Hepatocyte (in vitro differentiated cells): Measurements from ENCODE around the gene KRT32. TPM values are rescaled to one million over a fixed set of nuclear protein-coding genes. Genes with fewer than 3 reads are reported as not detected.
A peak's percentile ranks its signal among the peaks of the same experiment; 100 is the strongest.

Experiments used
- DNase-seq: peaks from one replicate; pipeline ENCODE4 v3.0.0-alpha.2; 2016; ENCODE audit warnings: low spot score
- H2AFZ ChIP-seq: fragments of 200-600 bp; sonication (generic); 2 replicates; pipeline ENCODE4 v1.6.0; 2016; ENCODE audit warnings: antibody characterized with exemption, mild to moderate bottlenecking
- H3K27ac ChIP-seq: fragments of 200-600 bp; sonication (generic); 2 replicates; pipeline ENCODE4 v1.5.1; 2016; ENCODE audit warnings: mild to moderate bottlenecking
- H3K27me3 ChIP-seq: fragments of 200-600 bp; sonication (generic); 2 replicates; pipeline ENCODE4 v1.6.1; 2016
- H3K36me3 ChIP-seq: fragments of 200-600 bp; sonication (generic); replicated peaks from 2 replicates; pipeline ENCODE4 v1.5.1; 2016; ENCODE audit warnings: low read depth; ENCODE audit not compliant: insufficient read depth
- H3K4me1 ChIP-seq: fragments of 200-600 bp; sonication (generic); 2 replicates; pipeline ENCODE4 v1.5.1; 2016; ENCODE audit warnings: mild to moderate bottlenecking, moderate library complexity; ENCODE audit not compliant: insufficient read depth
- H3K4me2 ChIP-seq: fragments of 200-600 bp; sonication (generic); 2 replicates; pipeline ENCODE4 v1.6.0; 2016
- H3K4me3 ChIP-seq: fragments of 200-600 bp; sonication (generic); 2 replicates; pipeline ENCODE4 v1.5.1; 2016; ENCODE audit warnings: mild to moderate bottlenecking
- H3K79me2 ChIP-seq: fragments of 200-600 bp; sonication (generic); 2 replicates; pipeline ENCODE4 v1.6.0; 2017; ENCODE audit warnings: mild to moderate bottlenecking
- H3K9me2 ChIP-seq: fragments of 200-600 bp; sonication (generic); replicated peaks from 2 replicates; pipeline ENCODE4 v1.6.0; 2017; ENCODE audit warnings: mild to moderate bottlenecking; ENCODE audit not compliant: insufficient read depth
- H3K9me3 ChIP-seq: fragments of 200-600 bp; sonication (generic); 2 replicates; pipeline ENCODE4 v1.5.1; 2016; ENCODE audit warnings: low read depth, mild to moderate bottlenecking
- H4K20me1 ChIP-seq: fragments of 200-600 bp; sonication (generic); 2 replicates; pipeline ENCODE4 v1.6.0; 2016; ENCODE audit warnings: mild to moderate bottlenecking; ENCODE audit not compliant: insufficient read depth, poor library complexity, severe bottlenecking
- CTCF ChIP-seq: fragments of 200-600 bp; sonication (generic); IDR thresholded peaks from 2 replicates; pipeline ENCODE4 v1.5.1; 2016; ENCODE audit warnings: antibody characterized with exemption, mild to moderate bottlenecking; ENCODE audit not compliant: poor library complexity
- EZH2 ChIP-seq: fragments of 200-600 bp; sonication (generic); IDR thresholded peaks from 2 replicates; pipeline ENCODE4 v1.6.1; 2016; ENCODE audit warnings: antibody characterized with exemption, mild to moderate bottlenecking, borderline replicate concordance
- EZH2phosphoT487 ChIP-seq: fragments of 200-600 bp; sonication (generic); IDR thresholded peaks from one replicate; pipeline ENCODE4 v1.6.1; 2018; ENCODE audit warnings: antibody characterized with exemption, mild to moderate bottlenecking, low read depth, moderate library complexity; ENCODE audit not compliant: unreplicated experiment, severe bottlenecking
- WGBS: methylation state at CpG from one replicate; pipeline ENCODE4 v1.1.6; 2016; ENCODE audit warnings: low lambda C conversion rate; ENCODE audit errors: missing lambda C conversion rate; 5-methylcytosine and 5-hydroxymethylcytosine counted together
- polyA plus RNA-seq: library from polyadenylated mRNA; unstranded; fragments of >200 nt; fragmentation: Nextera tagmentation; extraction: Ambion mirVana; gene quantifications from 2 replicates; pipeline ENCODE4 v1.2.1, GENCODE V29; 2016
- total RNA-seq: library from RNA; depleted of rRNA; stranded (reverse); fragments of >200 nt; gene quantifications from 2 replicates; pipeline ENCODE4 v1.2.3, GENCODE V29; 2014

Gene KRT32
- total and polyA plus RNA-seq, 2 experiments from 2014 or later, result not detected

- Histone ChIP-seq H3K4me3 (no peak overlapping the region), H3K9me2 (no peaks in the 10 kb centered on the region), H4K20me1 (no peaks in the 10 kb centered on the region), H3K79me2 (no peaks in the 10 kb centered on the region), H3K4me1 (peaks cover 26% of the 10 kb centered on the region), H3K9me3 (no peaks in the 10 kb centered on the region), H3K27me3 (no peaks in the 10 kb centered on the region), H2AFZ (no peak overlapping the region), H3K4me2 (no peak overlapping the region), H3K27ac (peak overlapping the region; percentile 70), H3K36me3 (no peaks in the 10 kb centered on the region)
- WGBS, result 71% methylated on average over 14 of the region's 14 CpGs
- TF ChIP-seq EZH2, result no peak
- TF ChIP-seq EZH2phosphoT487, result no peak
- no peak for TF ChIP-seq CTCF
- peak; percentile 34 for DNase-seq
Observed at GRCh38 chr17:41505809-41506767, 38.9 kb upstream of the KRT32 start.

- no peak for DNase-seq
- Histone ChIP-seq H3K4me3 (no peak within 1 kb of the TSS), H3K9me2 (no peaks in the 10 kb centered on the region), H3K27ac (peak within 1 kb of the TSS; percentile 70), H3K9me3 (no peaks in the 10 kb centered on the region), H4K20me1 (no peaks in the 10 kb centered on the region), H2AFZ (no peak within 1 kb of the TSS), H3K4me2 (no peak within 1 kb of the TSS), H3K79me2 (no peaks in the 10 kb centered on the region), H3K27me3 (no peaks in the 10 kb centered on the region), H3K4me1 (peaks cover 18% of the 10 kb centered on the region), H3K36me3 (no peaks in the 10 kb centered on the region)
- WGBS, result 95% methylated on average over 17 of the region's 17 CpGs
- TF ChIP-seq EZH2phosphoT487, result no peak
- TF ChIP-seq EZH2, result no peak
- no peak for TF ChIP-seq CTCF
Observed at GRCh38 chr17:41505007-41505808, 38.0 kb upstream of the KRT32 start, which contains the start of gene KRT13. Gene KRT13 (minus strand): TSS chr17:41505612. CDS start chr17:41505550, 62 bp downstream.

- no peaks in the 10 kb centered on the region for H4K20me1 ChIP-seq
- H3K4me1 ChIP-seq, result peaks cover 18% of the 10 kb centered on the region
- TF ChIP-seq EZH2phosphoT487, result no peak
- no peak for TF ChIP-seq EZH2
- no peak for TF ChIP-seq CTCF
- H3K36me3 ChIP-seq, result no peaks in the 10 kb centered on the region
- H2AFZ ChIP-seq, result no peak overlapping the region
- H3K9me3 ChIP-seq, result no peaks in the 10 kb centered on the region
- no peaks in the 10 kb centered on the region for H3K9me2 ChIP-seq
- no peak overlapping the region for H3K4me2 ChIP-seq
- DNase-seq, result no peak
- no peak overlapping the region for H3K4me3 ChIP-seq
- H3K27ac ChIP-seq, result no peak overlapping the region
- WGBS, result 64% methylated on average over 8 of the region's 8 CpGs
- no peaks in the 10 kb centered on the region for H3K27me3 ChIP-seq
- no peaks in the 10 kb centered on the region for H3K79me2 ChIP-seq
Observed at GRCh38 chr17:41504246-41504977, 37.2 kb upstream of the KRT32 start.
